HuH-7.5 (cell line): ENCODE measurements around the gene NAP1L1.

Experiments
- DNase-seq: peaks from one replicate; pipeline ENCODE4 v3.0.0; 2011; ENCODE audit warnings: low spot score

NAP1L1 gene

GRCh38 chr12:76083246-76083903, 1.1 kb downstream of the NAP1L1 start:
- no peak for DNase-seq

GRCh38 chr12:76081909-76082308, 2.6 kb downstream of the NAP1L1 start:
- no peak for DNase-seq

- DNase-seq, result no peak
Measured at GRCh38 chr12:76080729-76081415, 3.6 kb downstream of the NAP1L1 start.

GRCh38 chr12:76080017-76080728, 4.3 kb downstream of the NAP1L1 start:
- no peak for DNase-seq

- DNase-seq, result no peak
Measured at GRCh38 chr12:76078748-76079147, 5.7 kb downstream of the NAP1L1 start.

GRCh38 chr12:76075448-76075847, 9.0 kb downstream of the NAP1L1 start:
- no peak for DNase-seq

- DNase-seq, result no peak
Measured at GRCh38 chr12:76074701-76075336, 9.7 kb downstream of the NAP1L1 start.

- no peak for DNase-seq
Measured at GRCh38 chr12:76073561-76073960, 10.9 kb downstream of the NAP1L1 start.

- DNase-seq, result no peak
Measured at GRCh38 chr12:76072568-76072967, 11.9 kb downstream of the NAP1L1 start.

GRCh38 chr12:76069339-76069738, 15.1 kb downstream of the NAP1L1 start:
- DNase-seq, result no peak

- no peak for DNase-seq
Measured at GRCh38 chr12:76065917-76066316, 18.6 kb downstream of the NAP1L1 start.

GRCh38 chr12:76064904-76065303, 19.6 kb downstream of the NAP1L1 start:
- no peak for DNase-seq

- DNase-seq, result no peak
Measured at GRCh38 chr12:76060111-76060510, 24.4 kb downstream of the NAP1L1 start.

GRCh38 chr12:76057326-76057725, 27.2 kb downstream of the NAP1L1 start:
- no peak for DNase-seq

- DNase-seq, result no peak
Measured at GRCh38 chr12:76055393-76055792, 29.1 kb downstream of the NAP1L1 start.

GRCh38 chr12:76049575-76050251, 34.8 kb downstream of the NAP1L1 start:
- DNase-seq, result no peak

GRCh38 chr12:76047742-76048141, 36.7 kb downstream of the NAP1L1 start:
- DNase-seq, result no peak

- no peak for DNase-seq
Measured at GRCh38 chr12:76047060-76047459, 37.4 kb downstream of the NAP1L1 start.

GRCh38 chr12:76043377-76043776, 41.1 kb downstream of the NAP1L1 start:
- DNase-seq, result no peak

GRCh38 chr12:76042147-76042546, 42.3 kb downstream of the NAP1L1 start:
- no peak for DNase-seq

- no peak for DNase-seq
Measured at GRCh38 chr12:76041406-76041805, 43.1 kb downstream of the NAP1L1 start.

- DNase-seq, result no peak
Measured at GRCh38 chr12:76040461-76040860, 44.0 kb downstream of the NAP1L1 start.
